Ishikawa (cell line): Measurements from ENCODE around the gene NEUROD2.
A peak's percentile ranks its signal among the peaks of the same experiment; 100 is the strongest.

Experiments used
- EP300 ChIP-seq: IDR thresholded peaks from 2 replicates; pipeline ENCODE4 v1.6.1; 2012; ENCODE audit warnings: borderline replicate concordance
- RAD21 ChIP-seq: IDR thresholded peaks from 2 replicates; pipeline ENCODE4 v1.6.1; 2012; ENCODE audit warnings: low read depth
- TEAD4 ChIP-seq: IDR thresholded peaks from 2 replicates; pipeline ENCODE4 v1.6.1; 2012

DNA sequence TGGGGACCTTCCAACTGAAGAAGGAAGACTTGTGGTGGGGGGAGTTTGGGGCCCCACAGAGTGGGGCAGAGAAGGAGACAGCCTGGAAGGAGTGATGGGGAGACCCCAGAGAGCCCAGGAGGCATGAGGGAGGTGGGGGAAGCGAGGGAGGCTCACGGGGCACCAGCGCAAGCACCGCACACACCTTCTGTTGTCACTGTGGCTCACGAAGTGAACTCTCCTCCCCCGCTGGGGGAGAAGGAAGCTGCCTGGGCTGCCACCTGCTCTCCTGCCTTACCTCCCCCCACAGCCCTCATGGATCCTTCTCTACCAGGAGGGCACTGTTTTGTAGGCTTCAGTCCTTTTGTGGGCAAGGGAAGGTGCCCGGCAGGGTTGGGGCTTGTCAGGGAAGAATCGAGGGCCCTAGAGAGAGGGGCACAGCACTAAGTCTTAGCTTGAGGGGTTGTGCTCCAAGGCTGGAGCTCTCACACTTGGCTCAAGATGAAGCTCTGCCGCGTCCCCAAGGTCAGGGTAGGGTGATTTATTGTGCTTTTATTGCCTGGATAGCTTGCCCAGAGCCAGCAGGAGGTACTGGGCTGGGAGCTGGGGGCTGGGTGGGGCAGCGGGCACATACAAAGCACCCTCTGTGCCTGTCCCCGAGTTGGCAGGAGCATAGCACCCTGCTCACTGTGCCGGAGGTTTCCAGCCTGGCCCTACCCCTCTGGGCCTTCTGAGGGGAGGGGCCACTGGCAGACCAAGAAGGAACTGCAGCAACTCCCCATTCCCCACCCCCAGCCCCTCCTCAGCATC, 24.6 kb upstream of the NEUROD2 start:
- TF ChIP-seq RAD21 (no peak), TEAD4 (peak; percentile 62), EP300 (peak; percentile 57; the same call in 1 of the 2 replicates)
